AG08396 (cell line): ENCODE measurements around the gene ZDHHC9.
A peak's percentile ranks its signal among the peaks of the same experiment; 100 is the strongest.

Experiments
- DNase-seq: peaks from one replicate; pipeline ENCODE4 v3.0.0; 2012; ENCODE audit warnings: low spot score, mixed read lengths

Gene ZDHHC9

DNA sequence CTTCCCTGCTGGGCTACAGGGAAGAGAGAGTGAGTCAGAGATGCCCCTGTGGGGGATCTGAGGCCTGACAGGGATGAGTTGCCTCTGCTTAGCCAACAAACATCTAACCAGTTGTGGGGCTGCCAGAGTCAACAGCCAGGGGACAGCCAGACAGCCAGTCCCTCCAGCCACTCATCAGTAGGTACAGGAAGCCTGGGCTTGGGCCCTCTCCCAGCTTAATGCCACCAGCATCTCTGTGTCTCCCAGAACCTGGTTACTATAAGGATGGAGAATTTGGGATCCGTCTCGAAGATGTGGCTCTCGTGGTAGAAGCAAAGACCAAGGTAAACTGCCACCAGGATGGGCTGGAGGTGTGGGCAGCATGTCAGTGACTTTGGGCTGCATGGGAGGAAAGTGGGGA is 81.2 kb downstream of the ZDHHC9 start:
- DNase-seq, result no peak

DNA sequence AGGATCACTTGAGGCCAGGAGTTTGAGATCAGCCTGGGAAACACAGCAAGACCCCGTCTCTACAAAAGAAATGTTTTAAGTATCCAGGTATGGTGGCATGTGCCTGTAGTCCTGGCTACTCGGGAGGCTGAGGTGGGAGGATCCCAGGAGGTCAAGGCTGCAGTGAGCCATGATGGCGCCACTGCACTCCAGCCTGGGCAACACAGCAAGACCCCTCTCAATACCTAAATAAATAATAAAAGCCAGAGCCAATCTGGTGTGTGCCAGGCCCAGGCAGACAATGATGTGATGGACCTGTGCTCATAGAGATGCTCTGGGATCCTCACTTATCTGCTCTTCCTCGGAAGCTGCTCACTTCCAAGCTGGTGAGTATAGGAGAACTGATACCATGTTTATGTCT is 82.1 kb downstream of the ZDHHC9 start:
- DNase-seq, result no peak

- DNase-seq, result no peak
These were observed 82.7 kb downstream of the ZDHHC9 start for GRCh38 chrX:129760981-129761380.

DNA sequence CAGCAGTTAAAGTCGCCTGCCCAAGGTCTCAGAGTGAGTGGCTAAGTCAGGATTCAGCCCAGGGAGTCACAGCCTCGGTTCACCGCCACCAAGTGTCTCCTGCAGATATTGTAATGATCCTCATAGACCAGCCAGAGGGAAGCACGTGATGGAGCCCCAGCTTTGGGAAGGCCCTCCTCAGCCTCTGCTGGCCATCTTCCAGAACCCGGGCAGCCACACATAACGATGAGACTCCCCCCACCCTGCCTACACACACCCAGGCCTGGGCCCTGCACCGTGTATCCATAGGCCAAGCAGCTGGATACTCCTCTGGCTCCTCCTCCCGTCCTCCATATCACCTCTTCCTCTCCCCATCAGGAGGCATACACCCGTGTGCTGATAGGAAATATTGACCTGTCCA is 83.5 kb downstream of the ZDHHC9 start:
- no peak for DNase-seq

- peak; percentile 61 for DNase-seq
These were observed 84.1 kb downstream of the ZDHHC9 start for GRCh38 chrX:129759576-129760061.

DNA sequence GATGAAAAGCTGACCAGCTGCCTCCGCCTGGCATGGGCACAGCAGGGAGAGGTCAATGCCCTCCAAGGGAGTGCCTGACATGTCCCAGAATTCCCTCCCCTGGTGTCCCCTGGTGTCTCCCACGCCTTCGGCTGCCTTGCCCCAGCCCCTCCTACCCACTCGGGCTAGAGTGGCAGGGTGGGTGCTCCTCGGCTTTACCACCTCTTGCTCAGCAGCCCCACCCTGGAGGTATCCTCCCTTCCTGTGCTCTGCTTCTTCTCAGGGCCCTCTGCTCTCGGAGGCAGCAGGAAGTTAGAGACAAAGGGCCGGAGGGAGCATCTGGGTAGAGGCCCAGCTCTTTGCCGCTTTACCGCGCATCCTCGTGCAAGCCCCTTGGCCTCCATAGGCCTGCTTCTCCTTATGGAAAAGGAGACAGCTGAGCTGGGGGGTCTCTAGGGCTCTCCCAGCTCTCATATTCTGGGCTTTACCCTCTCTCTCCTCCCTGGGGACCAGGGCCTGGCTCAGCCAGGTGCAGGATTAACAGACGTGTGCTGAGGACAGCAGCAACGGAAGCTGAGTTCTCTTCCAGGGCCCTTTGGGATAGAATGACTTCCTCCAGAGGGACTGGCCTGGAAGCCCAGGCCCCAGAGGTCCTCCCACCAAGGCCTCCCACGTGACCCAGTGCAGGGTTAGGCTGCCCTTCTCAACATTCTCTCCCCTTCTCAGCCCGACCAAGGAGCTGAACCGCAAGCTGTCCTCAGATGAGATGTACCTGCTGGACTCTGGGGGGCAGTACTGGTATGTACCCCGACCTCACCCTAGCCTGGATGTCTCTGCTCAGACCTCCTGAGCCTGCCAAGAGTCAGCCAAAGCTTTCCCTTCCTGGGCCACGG is 87.7 kb downstream of the ZDHHC9 start:
- DNase-seq, result no peak

GRCh38 chrX:129754056-129755024 is 89.3 kb downstream of the ZDHHC9 start:
- no peak for DNase-seq
